Measurements from ENCODE around the gene OXTR.

Gene OXTR

DNA sequence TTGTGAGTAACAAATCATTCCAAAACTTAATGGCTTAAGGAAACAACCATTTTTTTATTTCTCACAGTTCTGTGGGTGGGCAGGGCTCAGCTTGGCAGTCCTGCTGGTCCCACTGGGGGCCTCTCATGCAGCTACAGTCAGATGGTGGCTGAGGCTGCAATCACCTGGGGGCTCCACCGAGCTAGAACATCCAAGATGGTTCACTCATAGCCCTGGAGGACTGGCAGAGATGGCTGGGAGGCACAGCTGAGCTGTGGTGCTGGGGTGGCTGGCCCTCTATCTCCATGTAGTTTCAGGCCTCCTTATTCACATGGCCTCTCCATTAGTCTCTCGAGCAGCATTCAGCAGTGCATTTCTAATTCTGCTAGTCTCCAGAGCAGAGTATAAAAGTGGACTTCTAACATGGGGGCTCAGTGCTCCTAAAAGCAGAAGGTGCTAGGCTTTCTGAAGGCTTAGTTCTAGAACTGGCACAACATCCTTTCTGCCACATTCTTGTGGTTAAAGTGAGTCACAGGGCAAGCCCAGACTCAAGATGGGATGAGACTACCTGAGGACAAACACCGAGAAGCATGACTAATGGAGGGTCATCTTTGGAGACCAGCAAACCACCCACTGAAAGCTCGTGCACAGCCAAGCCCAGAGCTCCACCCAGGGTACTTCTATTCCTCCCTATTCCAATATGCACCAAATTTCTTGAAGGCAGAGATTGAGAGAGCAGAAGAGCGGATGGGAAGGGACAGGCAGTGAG is 29.5 kb downstream of the OXTR start:
- no peak overlapping the region for H3K27ac ChIP-seq
- no peak for TF ChIP-seq CTCF (conservative IDR thresholded peaks at IDR 0.05)

GRCh38 chr3:8738639-8739038 is 30.8 kb downstream of the OXTR start:
- no peak overlapping the region for H3K27ac ChIP-seq
- no peak for TF ChIP-seq CTCF (conservative IDR thresholded peaks at IDR 0.05)

GRCh38 chr3:8737823-8738222 is 31.6 kb downstream of the OXTR start:
- H3K27ac ChIP-seq = no peak overlapping the region
- no peak for TF ChIP-seq CTCF (conservative IDR thresholded peaks at IDR 0.05)

- H3K27ac ChIP-seq = no peak overlapping the region
- no peak for TF ChIP-seq CTCF (conservative IDR thresholded peaks at IDR 0.05)
Measured at GRCh38 chr3:8737301-8737700, 32.1 kb downstream of the OXTR start.

GRCh38 chr3:8736436-8736835 is 33.0 kb downstream of the OXTR start:
- H3K27ac ChIP-seq = no peak overlapping the region

DNA sequence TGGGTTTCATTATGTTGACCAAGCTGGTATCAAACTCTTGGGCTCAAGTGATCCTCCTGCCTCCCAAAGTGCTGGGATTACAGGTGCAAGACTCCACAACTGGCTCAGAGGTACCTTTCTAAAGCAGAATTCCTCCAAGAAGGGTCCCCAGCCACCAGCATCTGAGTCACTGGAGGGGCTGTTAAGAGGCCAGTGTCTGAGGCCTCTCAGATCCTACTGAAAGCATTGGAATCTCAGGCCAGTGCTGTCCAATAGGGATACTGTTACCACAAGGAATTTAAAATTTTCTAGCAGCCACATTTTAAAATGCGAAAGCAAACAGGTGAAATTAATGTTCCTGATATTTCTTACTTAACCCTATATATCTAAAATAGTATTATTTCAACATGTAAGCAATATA is 34.5 kb downstream of the OXTR start:
- TF ChIP-seq CTCF (conservative IDR thresholded peaks at IDR 0.05) = no peak
- H3K27ac ChIP-seq = no peak overlapping the region

More at GRCh38 chr3:8736436-8736835, 33.0 kb downstream of the OXTR start:
- no peak for TF ChIP-seq CTCF (conservative IDR thresholded peaks at IDR 0.05)

GRCh38 chr3:8734137-8734878 is 35.1 kb downstream of the OXTR start:
- no peak overlapping the region for H3K27ac ChIP-seq
- TF ChIP-seq CTCF (conservative IDR thresholded peaks at IDR 0.05) = no peak
